SH-SY5Y (cell line): ENCODE measurements around the gene CSF1.

Experiments
- GATA2 ChIP-seq: IDR thresholded peaks from 2 replicates; pipeline ENCODE4 v1.6.1; 2011; ENCODE audit warnings: mild to moderate bottlenecking, low read depth, low read length
- GATA3 ChIP-seq: IDR thresholded peaks from 2 replicates; pipeline ENCODE4 v1.6.1; 2011; ENCODE audit warnings: low read depth, mild to moderate bottlenecking, low read length, moderate library complexity

DNA sequence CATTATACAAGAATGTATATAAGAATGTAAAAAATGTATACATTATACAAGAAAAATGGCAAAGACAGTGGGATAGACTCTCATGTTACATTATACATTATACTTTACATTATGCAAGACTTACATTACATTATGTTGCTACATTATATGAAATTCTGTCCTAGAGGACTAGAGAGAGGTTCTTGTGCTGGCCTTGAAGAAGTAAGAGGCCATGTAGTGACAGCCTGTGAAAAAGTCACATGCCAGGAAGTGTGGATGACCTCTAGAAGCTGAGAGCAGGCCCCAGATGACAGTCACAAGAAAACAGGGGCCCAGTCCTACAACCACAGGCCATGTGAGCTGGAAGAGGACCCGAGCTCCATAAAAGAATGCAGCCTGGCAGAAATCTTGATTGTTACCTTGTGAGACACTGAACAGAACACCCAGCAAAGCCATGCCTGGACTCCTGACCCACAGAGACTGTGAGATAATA is 43.4 kb downstream of the CSF1 start:
- TF ChIP-seq GATA2 (no peak), GATA3 (no peak)
